Measurements from ENCODE around the gene SVIL. TPM values are rescaled to one million over a fixed set of nuclear protein-coding genes. Genes with fewer than 3 reads are reported as not detected.

SVIL gene
- total and polyA plus RNA-seq, 2 experiments from 2014 or later: 5.9 to 7.3 TPM

GRCh38 chr10:29604291-29604825, 30.4 kb downstream of the SVIL start:
- H3K9me3 ChIP-seq (ENCODE audit: low read depth): no peaks in the 10 kb centered on the region
- peaks cover 22% of the 10 kb centered on the region for H3K4me1 ChIP-seq (ENCODE audit: insufficient read depth)
- H3K27ac ChIP-seq: no peak overlapping the region
- H3K9ac ChIP-seq: no peak overlapping the region
- H3K36me3 ChIP-seq (ENCODE audit: low read depth): no peaks in the 10 kb centered on the region
- no peaks in the 10 kb centered on the region for H3K79me2 ChIP-seq (ENCODE audit: insufficient read depth)
- no peak overlapping the region for H2AFZ ChIP-seq
- in situ Hi-C loops (cut with MboI): no loop called here
- no peak for DNase-seq
- H3K4me3 ChIP-seq: no peak overlapping the region
- no peaks in the 10 kb centered on the region for H4K20me1 ChIP-seq (ENCODE audit: insufficient read depth)
- H3K4me2 ChIP-seq (ENCODE audit: unreplicated experiment): no peak overlapping the region
- H3F3A ChIP-seq (ENCODE audit: insufficient read depth): peaks cover 17% of the 10 kb centered on the region; the same call in 1 of the 2 replicates
- WGBS, 2 experiments (ENCODE audit: low coverage in 1 of 2, low lambda C conversion rate in 2 of 2, missing lambda C conversion rate in 2 of 2): 95 to 97% methylated on average over 9 of the region's 9 CpGs
- no peaks in the 10 kb centered on the region for H3K9me2 ChIP-seq (ENCODE audit: insufficient read depth)
- no peak for TF ChIP-seq EZH2phosphoT487 (IDR thresholded peaks at IDR 0.05; ENCODE audit: insufficient read depth, low read depth)
- TF ChIP-seq EZH2 (IDR thresholded peaks at IDR 0.05; ENCODE audit: insufficient read depth, poor library complexity, severe bottlenecking): no peak
- no peaks in the 10 kb centered on the region for H3K27me3 ChIP-seq (replicated peaks; ENCODE audit: insufficient read depth)

- Histone ChIP-seq H3K79me2 (ENCODE audit: insufficient read depth) (no peaks in the 10 kb centered on the region), H4K20me1 (ENCODE audit: insufficient read depth) (no peaks in the 10 kb centered on the region), H3K27me3 (replicated peaks; ENCODE audit: insufficient read depth) (no peaks in the 10 kb centered on the region), H3K9me3 (ENCODE audit: low read depth) (no peaks in the 10 kb centered on the region), H3K4me2 (ENCODE audit: unreplicated experiment) (no peak overlapping the region), H3F3A (ENCODE audit: insufficient read depth) (peaks cover 27% of the 10 kb centered on the region; the same call in 1 of the 2 replicates), H3K9me2 (ENCODE audit: insufficient read depth) (no peaks in the 10 kb centered on the region), H2AFZ (no peak overlapping the region), H3K27ac (no peak overlapping the region), H3K4me1 (ENCODE audit: insufficient read depth) (peaks cover 32% of the 10 kb centered on the region), H3K36me3 (ENCODE audit: low read depth) (no peaks in the 10 kb centered on the region), H3K4me3 (no peak overlapping the region), H3K9ac (no peak overlapping the region)
- TF ChIP-seq EZH2phosphoT487 (IDR thresholded peaks at IDR 0.05; ENCODE audit: insufficient read depth, low read depth) (no peak), EZH2 (IDR thresholded peaks at IDR 0.05; ENCODE audit: insufficient read depth, poor library complexity, severe bottlenecking) (no peak)
- WGBS, 2 experiments (ENCODE audit: low coverage in 1 of 2, low lambda C conversion rate in 2 of 2, missing lambda C conversion rate in 2 of 2): 74 to 78% methylated on average over 3 of the region's 3 CpGs
- in situ Hi-C loops (cut with MboI): no loop called here
- no peak for DNase-seq
Measured at GRCh38 chr10:29603223-29603896, 31.4 kb downstream of the SVIL start.

GRCh38 chr10:29600821-29601220, 34.0 kb downstream of the SVIL start:
- no peak for TF ChIP-seq EZH2 (IDR thresholded peaks at IDR 0.05; ENCODE audit: insufficient read depth, poor library complexity, severe bottlenecking)
- no peak for TF ChIP-seq EZH2phosphoT487 (IDR thresholded peaks at IDR 0.05; ENCODE audit: insufficient read depth, low read depth)
- no peak overlapping the region for H3K27ac ChIP-seq
- in situ Hi-C loops (cut with MboI): no loop called here
- peaks cover 30% of the 10 kb centered on the region; the same call in 1 of the 2 replicates for H3F3A ChIP-seq (ENCODE audit: insufficient read depth)
- no peak overlapping the region for H2AFZ ChIP-seq
- no peaks in the 10 kb centered on the region for H3K79me2 ChIP-seq (ENCODE audit: insufficient read depth)
- no peak overlapping the region for H3K4me2 ChIP-seq (ENCODE audit: unreplicated experiment)
- no peaks in the 10 kb centered on the region for H3K9me3 ChIP-seq (ENCODE audit: low read depth)
- no peaks in the 10 kb centered on the region for H3K27me3 ChIP-seq (replicated peaks; ENCODE audit: insufficient read depth)
- H3K9ac ChIP-seq: no peak overlapping the region
- peaks cover 33% of the 10 kb centered on the region for H3K4me1 ChIP-seq (ENCODE audit: insufficient read depth)
- no peak for DNase-seq
- 71 to 72% methylated on average over 6 of the region's 6 CpGs for WGBS, 2 experiments (ENCODE audit: low coverage in 1 of 2, low lambda C conversion rate in 2 of 2, missing lambda C conversion rate in 2 of 2)
- no peaks in the 10 kb centered on the region for H4K20me1 ChIP-seq (ENCODE audit: insufficient read depth)
- no peak overlapping the region for H3K4me3 ChIP-seq
- no peaks in the 10 kb centered on the region for H3K36me3 ChIP-seq (ENCODE audit: low read depth)
- no peaks in the 10 kb centered on the region for H3K9me2 ChIP-seq (ENCODE audit: insufficient read depth)

DNA sequence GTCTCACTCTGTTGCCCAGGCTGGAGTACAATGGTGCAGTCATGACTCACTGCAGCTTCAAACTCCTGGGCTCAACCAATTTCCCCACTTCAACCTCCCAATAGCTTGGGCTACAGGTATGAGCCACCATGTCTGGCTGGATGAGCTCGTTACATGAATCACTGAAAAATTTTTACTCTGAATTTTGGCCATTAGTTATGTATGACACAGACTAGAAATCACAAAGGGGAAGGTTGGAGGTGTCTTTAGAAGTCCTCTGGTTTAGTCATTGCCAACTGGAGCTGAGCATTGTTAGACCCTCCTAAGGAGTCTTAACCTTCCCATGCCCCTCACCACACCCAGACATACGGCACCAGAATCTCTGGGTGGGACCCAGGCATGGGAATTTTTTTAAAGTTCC, 34.7 kb downstream of the SVIL start:
- Histone ChIP-seq H3K9me2 (ENCODE audit: insufficient read depth) (no peaks in the 10 kb centered on the region), H3F3A (ENCODE audit: insufficient read depth) (peaks cover 30% of the 10 kb centered on the region; the same call in 1 of the 2 replicates), H3K9ac (no peak overlapping the region), H3K4me1 (ENCODE audit: insufficient read depth) (peaks cover 33% of the 10 kb centered on the region), H4K20me1 (ENCODE audit: insufficient read depth) (no peaks in the 10 kb centered on the region), H3K27me3 (replicated peaks; ENCODE audit: insufficient read depth) (no peaks in the 10 kb centered on the region), H3K9me3 (ENCODE audit: low read depth) (no peaks in the 10 kb centered on the region), H3K4me3 (no peak overlapping the region), H3K36me3 (ENCODE audit: low read depth) (no peaks in the 10 kb centered on the region), H2AFZ (no peak overlapping the region), H3K4me2 (ENCODE audit: unreplicated experiment) (no peak overlapping the region), H3K79me2 (ENCODE audit: insufficient read depth) (no peaks in the 10 kb centered on the region), H3K27ac (no peak overlapping the region)
- in situ Hi-C loops (cut with MboI): no loop called here
- WGBS, 2 experiments (ENCODE audit: low coverage in 1 of 2, low lambda C conversion rate in 2 of 2, missing lambda C conversion rate in 2 of 2): 59 to 78% methylated on average over 2 of the region's 2 CpGs
- TF ChIP-seq EZH2 (IDR thresholded peaks at IDR 0.05; ENCODE audit: insufficient read depth, poor library complexity, severe bottlenecking) (no peak), EZH2phosphoT487 (IDR thresholded peaks at IDR 0.05; ENCODE audit: insufficient read depth, low read depth) (no peak)
- peak; percentile 65 for DNase-seq

All from GM23248 (cell line).